HFFc6 (cell line): ENCODE data around the gene OR5M11. TPM values are rescaled to one million over a fixed set of nuclear protein-coding genes. Genes with fewer than 3 reads are reported as not detected.

Experiments used
- DNase-seq: peaks from one replicate; pipeline ENCODE4 v3.0.0-alpha.2; 2018
- H3K27ac Mint-ChIP-seq: 2 replicates; pipeline ENCODE4 v1.8.0; 2020; ENCODE audit warnings: mild to moderate bottlenecking, mixed read lengths
- H3K27me3 Mint-ChIP-seq: 2 replicates; pipeline ENCODE4 v1.8.0; 2021; ENCODE audit warnings: mild to moderate bottlenecking, moderate library complexity, mixed read lengths; ENCODE audit not compliant: insufficient read depth
- H3K36me3 Mint-ChIP-seq: 2 replicates; pipeline ENCODE4 v1.8.0; 2021; ENCODE audit warnings: low read depth, mixed read lengths
- H3K4me1 Mint-ChIP-seq: 2 replicates; pipeline ENCODE4 v1.8.0; 2020; ENCODE audit warnings: low read depth, mixed read lengths
- H3K4me3 Mint-ChIP-seq: 2 replicates; pipeline ENCODE4 v1.8.0; 2020; ENCODE audit warnings: mild to moderate bottlenecking, moderate library complexity, mixed read lengths
- H3K9me3 Mint-ChIP-seq: 2 replicates; pipeline ENCODE4 v1.8.0; 2020; ENCODE audit warnings: mild to moderate bottlenecking, mixed read lengths
- total RNA-seq, 6 experiments: library from RNA; stranded (reverse); fragmentation: NEBNext Ultra II Directional; extraction: Animal tissue kit (Norgen Biotek cat#: 25700); gene quantifications; 2 replicates in 1 of 6; 3 replicates in 5 of 6; pipeline ENCODE4 v1.2.3, GENCODE V29; 2021
- TF ChIP-seq, protein P1 (sequence below): fragments of 200-600 bp; sonication (generic); IDR thresholded peaks from 2 replicates; pipeline ENCODE4 v1.5.0; 2021; ENCODE audit warnings: antibody characterized with exemption, mild to moderate bottlenecking

The OR5M11 gene
- total RNA-seq, 6 experiments from 2014 or later: not detected

GRCh38 chr11:56509439-56509838, 33.6 kb downstream of the OR5M11 start:
- no peaks in the 10 kb centered on the region; the same call in 1 of the 2 replicates for H3K27me3 Mint-ChIP-seq
- TF ChIP-seq, protein P1, sequence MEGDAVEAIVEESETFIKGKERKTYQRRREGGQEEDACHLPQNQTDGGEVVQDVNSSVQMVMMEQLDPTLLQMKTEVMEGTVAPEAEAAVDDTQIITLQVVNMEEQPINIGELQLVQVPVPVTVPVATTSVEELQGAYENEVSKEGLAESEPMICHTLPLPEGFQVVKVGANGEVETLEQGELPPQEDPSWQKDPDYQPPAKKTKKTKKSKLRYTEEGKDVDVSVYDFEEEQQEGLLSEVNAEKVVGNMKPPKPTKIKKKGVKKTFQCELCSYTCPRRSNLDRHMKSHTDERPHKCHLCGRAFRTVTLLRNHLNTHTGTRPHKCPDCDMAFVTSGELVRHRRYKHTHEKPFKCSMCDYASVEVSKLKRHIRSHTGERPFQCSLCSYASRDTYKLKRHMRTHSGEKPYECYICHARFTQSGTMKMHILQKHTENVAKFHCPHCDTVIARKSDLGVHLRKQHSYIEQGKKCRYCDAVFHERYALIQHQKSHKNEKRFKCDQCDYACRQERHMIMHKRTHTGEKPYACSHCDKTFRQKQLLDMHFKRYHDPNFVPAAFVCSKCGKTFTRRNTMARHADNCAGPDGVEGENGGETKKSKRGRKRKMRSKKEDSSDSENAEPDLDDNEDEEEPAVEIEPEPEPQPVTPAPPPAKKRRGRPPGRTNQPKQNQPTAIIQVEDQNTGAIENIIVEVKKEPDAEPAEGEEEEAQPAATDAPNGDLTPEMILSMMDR: no peak
- DNase-seq: no peak
- no peak overlapping the region for H3K4me3 Mint-ChIP-seq
- H3K27ac Mint-ChIP-seq: no peak overlapping the region
- no peaks in the 10 kb centered on the region; the same call in 1 of the 2 replicates for H3K36me3 Mint-ChIP-seq
- H3K4me1 Mint-ChIP-seq: no peaks in the 10 kb centered on the region
- peaks cover 38% of the 10 kb centered on the region for H3K9me3 Mint-ChIP-seq

- no peak for DNase-seq
- H3K4me1 Mint-ChIP-seq: no peaks in the 10 kb centered on the region
- H3K27ac Mint-ChIP-seq: no peak overlapping the region
- TF ChIP-seq, protein P1: no peak
- peaks cover 25% of the 10 kb centered on the region for H3K9me3 Mint-ChIP-seq
- no peaks in the 10 kb centered on the region for H3K36me3 Mint-ChIP-seq
- no peak overlapping the region for H3K4me3 Mint-ChIP-seq
- H3K27me3 Mint-ChIP-seq: no peaks in the 10 kb centered on the region; the same call in 1 of the 2 replicates
Observed at GRCh38 chr11:56497010-56497409, 46.0 kb downstream of the OR5M11 start.

DNA sequence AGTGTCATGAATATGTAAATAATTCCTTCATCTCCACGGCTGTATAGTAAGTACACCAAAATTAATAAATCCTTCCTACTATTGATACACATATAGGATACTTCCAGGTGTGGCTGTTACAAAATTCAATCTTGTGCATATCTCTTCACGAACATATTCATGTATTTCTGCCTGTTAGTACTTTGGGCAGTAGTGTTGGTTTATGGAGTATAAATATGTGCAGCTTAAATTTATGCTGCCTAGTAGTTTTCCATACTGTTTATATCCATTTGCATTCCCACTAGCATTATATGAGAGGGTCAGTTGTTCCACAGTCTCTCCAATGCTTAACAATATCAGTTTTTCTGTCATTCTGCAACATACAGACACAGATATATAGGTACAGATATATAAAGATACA, 47.9 kb downstream of the OR5M11 start:
- Mint-ChIP-seq H3K4me1 (no peaks in the 10 kb centered on the region), H3K4me3 (no peak overlapping the region), H3K9me3 (peaks cover 19% of the 10 kb centered on the region), H3K36me3 (no peaks in the 10 kb centered on the region), H3K27me3 (no peaks in the 10 kb centered on the region; the same call in 1 of the 2 replicates), H3K27ac (no peak overlapping the region)
- DNase-seq: no peak
- TF ChIP-seq, protein P1: no peak

Other genes starting within 250 kb of the OR5M11 start
- not detected for gene OR8K3, start 228.1 kb downstream of the OR5M11 start, total RNA-seq
- gene OR8K1, start 197.2 kb downstream of the OR5M11 start, total RNA-seq: not detected
- not detected for gene OR8J1, start 189.0 kb downstream of the OR5M11 start, total RNA-seq
- gene OR8U1, start 167.6 kb downstream of the OR5M11 start, total RNA-seq: not detected
- not detected for gene OR5AL1, start 130.6 kb downstream of the OR5M11 start, total RNA-seq
- gene OR5M3, start 69.9 kb downstream of the OR5M11 start, total RNA-seq: not detected
- gene OR5M8, start 51.9 kb downstream of the OR5M11 start, total RNA-seq: not detected
- not detected for gene OR5M10, start 34.5 kb upstream of the OR5M11 start, total RNA-seq
- not detected for gene OR5M1, start 71.6 kb upstream of the OR5M11 start, total RNA-seq
- not detected for gene OR5AP2, start 99.2 kb upstream of the OR5M11 start, total RNA-seq
- gene OR5AR1, start 120.4 kb upstream of the OR5M11 start, total RNA-seq: not detected
- gene OR9G1, start 155.8 kb upstream of the OR5M11 start, total RNA-seq: not detected
- not detected for gene OR9G4, start 205.4 kb upstream of the OR5M11 start, total RNA-seq